WI38 (cell line): ENCODE measurements around the gene DOK1.

Experiments used
- H3K4me3 ChIP-seq: 2 replicates; pipeline ENCODE4 v1.5.1; 2011; ENCODE audit warnings: low read depth, mild to moderate bottlenecking, control low read depth, low read length
- CTCF ChIP-seq: IDR thresholded peaks from 2 replicates; pipeline ENCODE4 v1.5.1; 2012; ENCODE audit warnings: low read depth, mild to moderate bottlenecking, control low read depth, low read length

The DOK1 gene

GRCh38 chr2:74573747-74574562, 19.4 kb downstream of the DOK1 start:
- TF ChIP-seq CTCF = no peak
- H3K4me3 ChIP-seq = peak overlapping the region; percentile 36

- H3K4me3 ChIP-seq = no peak overlapping the region
- no peak for TF ChIP-seq CTCF
These were observed 20.8 kb downstream of the DOK1 start for GRCh38 chr2:74575320-74575719.

GRCh38 chr2:74576211-74576862, 21.8 kb downstream of the DOK1 start:
- TF ChIP-seq CTCF = no peak
- H3K4me3 ChIP-seq = no peak overlapping the region

- no peak overlapping the region for H3K4me3 ChIP-seq
- no peak for TF ChIP-seq CTCF
These were observed 22.3 kb downstream of the DOK1 start for GRCh38 chr2:74576863-74577229.

- TF ChIP-seq CTCF = no peak
- H3K4me3 ChIP-seq = no peak overlapping the region
These were observed 22.9 kb downstream of the DOK1 start for GRCh38 chr2:74577448-74577847.

GRCh38 chr2:74578408-74578807, 23.9 kb downstream of the DOK1 start:
- no peak overlapping the region for H3K4me3 ChIP-seq
- TF ChIP-seq CTCF = no peak

GRCh38 chr2:74581463-74581862, 26.9 kb downstream of the DOK1 start:
- TF ChIP-seq CTCF = no peak
- H3K4me3 ChIP-seq = no peak overlapping the region
